NAMALWA (cell line): ENCODE data around the gene MFSD6.
"Not testable (repeated sequence)": the region's sequence is repeated elsewhere in the genome, so short reads cannot be mapped to it uniquely, and the experiment has no call there.

ENCODE experiments used
- DNase-seq: peaks from one replicate; pipeline ENCODE4 v3.0.0-alpha.2; 2015; ENCODE audit warnings: low spot score

Gene MFSD6

GRCh38 chr2:190466819-190467446 lies 58.8 kb downstream of the MFSD6 start:
- no peak for DNase-seq

DNA sequence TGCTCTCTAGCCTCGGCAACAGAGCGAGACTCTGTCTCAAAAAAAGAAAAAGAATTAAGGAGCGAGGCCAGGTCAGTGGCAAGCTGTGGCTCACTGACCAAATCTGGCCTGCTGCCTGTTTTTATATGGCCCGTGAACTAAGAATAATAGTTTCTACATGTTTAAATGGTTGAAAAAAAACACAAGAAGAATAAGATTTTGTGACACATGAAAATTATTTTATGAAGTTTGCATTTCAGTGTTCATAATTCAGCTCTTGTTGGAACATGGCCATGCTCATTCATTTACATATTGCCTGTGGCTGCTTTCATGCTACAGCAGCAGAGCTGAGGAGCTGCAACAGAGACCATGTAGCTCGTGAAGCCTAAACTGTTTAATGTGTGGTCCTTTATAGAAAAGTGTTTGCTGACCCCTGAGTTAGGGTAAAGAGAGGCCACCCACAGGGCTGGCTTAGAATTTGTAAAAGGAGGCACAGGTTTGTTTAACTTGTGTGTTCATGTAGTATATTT lies 59.5 kb downstream of the MFSD6 start:
- DNase-seq = peak; percentile 54

DNA sequence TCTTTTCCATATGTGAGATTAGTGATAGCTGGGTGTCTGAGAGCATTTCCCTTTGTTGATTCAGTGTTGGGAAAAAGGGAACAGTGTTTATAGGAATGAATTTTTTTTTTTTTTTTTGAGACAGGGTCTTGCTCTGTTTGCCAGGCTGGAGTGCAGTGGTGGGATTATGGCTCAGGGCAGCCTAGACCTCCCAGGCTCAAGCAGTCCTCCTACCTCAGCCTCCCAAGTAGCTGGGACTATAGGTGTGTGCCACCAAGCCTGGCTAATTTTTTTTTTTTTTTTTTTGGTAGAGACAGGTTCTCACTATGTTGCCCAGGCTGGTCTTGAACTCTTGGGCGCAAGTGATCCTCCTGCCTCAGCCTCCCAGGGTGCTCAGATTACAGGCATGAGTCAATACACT lies 60.2 kb downstream of the MFSD6 start:
- not testable (repeated sequence) for DNase-seq

GRCh38 chr2:190468814-190469569 lies 60.8 kb downstream of the MFSD6 start:
- peak; percentile 60 for DNase-seq

- peak; percentile 52 for DNase-seq
Measured at GRCh38 chr2:190469771-190470170, 61.6 kb downstream of the MFSD6 start.

- DNase-seq = no peak
Measured at GRCh38 chr2:190470256-190470826, 62.2 kb downstream of the MFSD6 start.

DNA sequence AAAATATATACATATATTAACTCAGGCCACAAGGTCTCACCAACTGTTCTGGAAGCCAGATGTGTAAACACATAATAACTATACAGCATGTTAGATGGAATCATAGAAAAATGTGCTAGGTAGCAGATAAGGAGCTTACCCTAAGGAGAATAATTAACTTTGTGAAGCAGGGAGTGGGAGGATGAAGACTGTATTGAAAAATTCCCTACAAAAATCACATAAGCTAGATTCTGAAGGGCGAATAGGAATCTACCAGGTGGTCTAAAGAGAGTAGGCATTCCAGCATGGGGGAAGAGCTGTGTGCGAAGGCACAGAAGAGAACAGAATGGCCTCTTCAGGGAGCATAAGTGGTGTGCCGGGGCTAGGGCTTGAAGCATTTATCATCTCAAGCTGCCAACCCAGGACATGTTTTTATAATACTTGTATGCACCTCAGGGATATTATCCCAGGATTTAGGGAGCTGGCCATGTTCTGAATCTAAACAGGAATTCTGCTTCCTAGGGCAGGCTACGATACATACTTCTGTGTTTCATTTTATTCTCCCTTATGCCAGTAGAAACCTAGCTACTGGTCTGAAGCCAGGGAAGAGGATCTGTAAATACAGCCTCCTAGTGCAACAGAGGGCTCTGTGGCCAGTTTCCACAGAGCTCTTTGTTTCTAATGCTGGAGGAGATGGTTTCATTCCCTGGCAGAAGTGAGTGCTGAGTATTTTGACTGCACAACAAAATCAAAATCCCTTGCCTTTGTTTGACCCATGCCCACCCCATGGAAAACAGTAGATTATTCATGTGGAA lies 69.7 kb downstream of the MFSD6 start:
- DNase-seq = no peak

DNA sequence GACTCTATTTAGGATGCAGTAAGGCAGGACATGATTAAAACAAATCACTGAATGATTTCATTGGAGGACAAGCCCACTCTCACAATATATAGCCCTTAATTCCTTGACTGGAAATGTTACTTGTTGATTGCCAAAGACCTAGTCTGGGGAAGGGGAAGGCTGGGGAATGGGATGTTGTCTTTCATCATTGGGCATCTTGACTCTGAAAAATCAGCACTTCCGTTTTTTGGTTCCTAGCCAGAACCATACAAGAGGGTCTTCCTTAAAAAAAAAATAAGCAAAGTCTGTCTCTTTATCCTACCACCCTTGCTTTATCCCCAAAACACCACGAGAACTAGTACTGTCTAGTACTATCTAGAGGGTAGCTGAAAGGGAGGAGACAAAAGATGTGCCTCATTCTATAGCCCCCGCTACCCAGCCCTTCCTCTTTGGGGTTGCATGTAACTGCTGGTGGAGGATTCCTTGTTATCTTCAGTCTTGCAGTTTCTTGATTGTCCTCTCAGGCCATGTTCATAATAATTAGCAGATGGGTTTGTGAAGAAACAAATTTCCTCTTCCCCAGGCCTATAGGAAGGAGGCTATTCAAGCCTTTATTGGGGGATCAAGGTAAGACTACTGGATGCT lies 70.5 kb downstream of the MFSD6 start:
- no peak for DNase-seq

DNA sequence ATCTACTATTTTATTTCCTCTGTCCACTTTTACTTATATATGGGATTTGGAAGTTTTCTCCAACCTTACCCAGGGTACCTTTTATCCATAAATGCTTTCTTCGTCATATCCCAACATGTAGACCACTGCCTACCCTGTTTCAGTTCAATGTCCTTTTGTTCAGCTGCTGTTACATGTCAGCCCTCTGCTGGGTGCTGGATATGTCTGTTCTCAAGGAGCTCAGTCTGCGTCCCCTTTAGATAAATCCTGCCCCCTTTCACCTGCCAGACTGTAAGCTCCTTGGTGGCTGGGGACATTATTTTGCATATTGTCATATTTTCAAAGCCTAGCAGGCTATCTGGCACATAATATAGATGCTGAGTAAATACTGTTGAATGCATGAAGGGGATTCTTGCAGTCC lies 73.2 kb downstream of the MFSD6 start:
- DNase-seq = no peak

- DNase-seq = no peak
Measured at GRCh38 chr2:190482451-190482850, 74.3 kb downstream of the MFSD6 start.

DNA sequence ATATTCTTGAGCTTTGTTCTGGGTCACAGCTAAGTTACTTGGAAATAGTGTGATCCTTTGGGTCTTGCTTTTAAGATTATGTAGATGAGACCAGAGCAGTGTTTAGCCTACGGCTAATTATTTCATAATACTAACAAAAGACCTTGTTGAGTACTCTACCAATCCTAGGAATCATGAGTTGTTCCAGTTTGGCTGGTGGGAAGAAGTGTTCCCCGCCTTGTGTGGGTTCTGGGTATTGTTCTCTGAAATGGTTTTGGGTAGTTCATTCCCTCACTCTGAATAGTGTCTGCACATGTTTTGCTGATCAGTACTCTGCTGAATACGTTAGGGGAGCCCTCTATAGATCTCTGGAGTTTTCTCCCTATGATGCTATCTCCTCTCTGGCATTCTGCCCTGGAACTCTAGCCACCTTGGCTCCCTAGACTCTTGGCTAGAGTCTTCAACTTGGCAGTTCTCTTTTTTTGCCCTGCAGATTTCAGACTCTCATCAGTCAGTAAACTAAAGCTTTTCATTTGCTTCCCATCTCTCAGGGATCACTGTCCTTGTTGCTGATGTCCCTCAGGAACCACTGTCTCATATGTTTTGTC lies 78.0 kb downstream of the MFSD6 start:
- DNase-seq = no peak

- no peak for DNase-seq
Measured at GRCh38 chr2:190488516-190489233, 80.5 kb downstream of the MFSD6 start.

- no peak for DNase-seq
Measured at GRCh38 chr2:190489475-190489874, 81.3 kb downstream of the MFSD6 start.

GRCh38 chr2:190490502-190490901 lies 82.3 kb downstream of the MFSD6 start:
- no peak for DNase-seq

DNA sequence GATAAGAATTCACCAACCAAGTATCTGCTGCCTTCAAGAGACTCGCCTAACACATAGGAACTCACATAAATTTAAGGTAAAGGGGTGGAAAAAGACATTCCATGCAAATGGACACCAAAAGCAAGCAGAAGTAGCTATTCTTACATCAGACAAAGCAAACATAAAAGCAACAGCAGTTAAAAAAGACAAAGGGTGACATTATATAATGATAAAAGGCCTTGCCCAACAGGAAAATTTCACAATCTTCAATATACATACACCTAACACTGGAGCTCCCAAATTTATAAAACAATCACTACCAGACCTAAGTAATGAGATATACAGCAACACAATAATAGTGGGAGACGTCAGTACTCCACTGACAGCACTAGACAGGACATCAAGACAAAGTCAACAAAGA lies 84.9 kb downstream of the MFSD6 start:
- no peak for DNase-seq

- not testable (repeated sequence) for DNase-seq
Measured at GRCh38 chr2:190494600-190495227, 86.6 kb downstream of the MFSD6 start.

GRCh38 chr2:190497428-190497827 lies 89.3 kb downstream of the MFSD6 start:
- DNase-seq = no peak

- no peak for DNase-seq
Measured at GRCh38 chr2:190499273-190499672, 91.1 kb downstream of the MFSD6 start.

DNA sequence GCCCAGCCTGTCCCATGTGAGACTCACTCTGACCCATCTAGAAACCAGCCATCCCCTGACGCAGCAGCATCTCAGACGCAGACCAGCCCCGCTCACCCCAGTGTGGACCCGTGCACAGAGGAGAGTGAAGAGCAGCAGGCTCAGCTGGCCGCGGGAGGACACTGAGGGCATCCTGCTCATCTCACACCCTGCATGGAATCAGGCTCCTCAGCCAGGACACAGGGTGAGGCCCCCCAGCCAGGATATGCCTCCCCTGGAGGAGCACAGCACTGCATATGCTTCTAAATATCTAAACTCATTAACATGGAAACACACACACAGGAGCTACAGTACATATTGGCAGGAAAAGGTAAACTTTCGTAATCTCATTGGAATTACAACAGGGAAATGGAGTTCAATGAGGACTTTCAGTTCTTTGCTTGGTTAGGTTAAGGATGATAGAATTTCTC lies 91.9 kb downstream of the MFSD6 start:
- DNase-seq = no peak

- DNase-seq = no peak
Measured at GRCh38 chr2:190501231-190501630, 93.1 kb downstream of the MFSD6 start.
